Activated CD8-positive, alpha-beta T cell treated with anti-CD3 and anti-CD28 coated beads for 36 hours (primary cell): Measurements from ENCODE around the gene IMPG2. TPM values are rescaled to one million over a fixed set of nuclear protein-coding genes. Genes with fewer than 3 reads are reported as not detected.

Experiments used
- ATAC-seq: fragments of 200-7000 bp; cut with Tn5 transposase; one replicate; pipeline ENCODE4 v1.10.0; 2021; ENCODE audit warnings: mild to moderate bottlenecking, moderate library complexity
- CTCF ChIA-PET: fragments of 350-600 bp; sonication (Branson Sonifier 250); formaldehyde crosslinking; loops from one replicate; lab custom pipeline; 2021; ENCODE audit warnings: antibody characterized with exemption; lab: Charles Lee
- POLR2A ChIA-PET: fragments of 350-600 bp; sonication (Branson Sonifier 250); formaldehyde crosslinking; loops from one replicate; lab custom pipeline; 2021; ENCODE audit warnings: antibody characterized with exemption; lab: Charles Lee
- DNase-seq: peaks from one replicate; pipeline ENCODE4 v3.0.0-alpha.2; 2020
- H3K27ac Mint-ChIP-seq: one replicate; pipeline ENCODE4 v1.8.0; 2021; ENCODE audit warnings: mild to moderate bottlenecking, mixed read lengths
- H3K27me3 Mint-ChIP-seq: one replicate; pipeline ENCODE4 v1.8.0; 2021; ENCODE audit warnings: mixed read lengths
- H3K36me3 Mint-ChIP-seq: one replicate; pipeline ENCODE4 v1.8.0; 2021; ENCODE audit warnings: low read depth, mixed read lengths
- H3K4me1 Mint-ChIP-seq: one replicate; pipeline ENCODE4 v1.8.0; 2021; ENCODE audit warnings: low read depth, mixed read lengths
- H3K4me3 Mint-ChIP-seq: one replicate; pipeline ENCODE4 v1.8.0; 2021; ENCODE audit warnings: mild to moderate bottlenecking, moderate library complexity, mixed read lengths
- H3K9me3 Mint-ChIP-seq: one replicate; pipeline ENCODE4 v1.8.0; 2021; ENCODE audit warnings: mixed read lengths
- CTCF ChIP-seq: fragments of 200-600 bp; IDR thresholded peaks from one replicate; pipeline ENCODE4 v1.8.0; 2022; ENCODE audit warnings: antibody characterized with exemption, mild to moderate bottlenecking
- intact Hi-C: fragments of 100-400 bp; cut with micrococcal nuclease; formaldehyde crosslinking; loops from one replicate; pipeline ENCODE4 v1.10.0; 2022
- total RNA-seq, 2 experiments: library from RNA; stranded (reverse); gene quantifications; one replicate each; pipeline ENCODE4 v1.2.3, GENCODE V29; 2021

IMPG2 gene
- total RNA-seq, 2 experiments from 2014 or later = 0.13 to 0.14 TPM

GRCh38 chr3:101249522-101249921, 70.9 kb downstream of the IMPG2 start:
- POLR2A ChIA-PET = no interaction called here
- H3K27me3 Mint-ChIP-seq = no peaks in the 10 kb centered on the region

GRCh38 chr3:101248736-101249135, 71.6 kb downstream of the IMPG2 start:
- Mint-ChIP-seq H3K36me3 (peaks cover 7% of the 10 kb centered on the region), H3K4me3 (no peak overlapping the region), H3K27me3 (no peaks in the 10 kb centered on the region), H3K9me3 (no peaks in the 10 kb centered on the region), H3K4me1 (no peaks in the 10 kb centered on the region), H3K27ac (no peak overlapping the region)
- CTCF ChIA-PET = no interaction called here
- POLR2A ChIA-PET = no interaction called here
- intact Hi-C loops = no loop called here
- TF ChIP-seq CTCF = no peak
- ATAC-seq (no peak), DNase-seq (no peak)

More at GRCh38 chr3:101249522-101249921, 70.9 kb downstream of the IMPG2 start:
- intact Hi-C loops = no loop called here
- TF ChIP-seq CTCF = no peak
- CTCF ChIA-PET = no interaction called here
- no peak for ATAC-seq
- peaks cover 7% of the 10 kb centered on the region for H3K36me3 Mint-ChIP-seq
- H3K4me1 Mint-ChIP-seq = no peaks in the 10 kb centered on the region
- H3K9me3 Mint-ChIP-seq = no peaks in the 10 kb centered on the region
- H3K27ac Mint-ChIP-seq = no peak overlapping the region
- H3K4me3 Mint-ChIP-seq = no peak overlapping the region
- DNase-seq = no peak

GRCh38 chr3:101244212-101244575, 76.2 kb downstream of the IMPG2 start:
- no peak overlapping the region for H3K27ac Mint-ChIP-seq
- DNase-seq (no peak), ATAC-seq (no peak)
- no peaks in the 10 kb centered on the region for H3K27me3 Mint-ChIP-seq
- intact Hi-C loops = no loop called here
- H3K4me3 Mint-ChIP-seq = no peak overlapping the region
- H3K36me3 Mint-ChIP-seq = peaks cover 7% of the 10 kb centered on the region
- no peaks in the 10 kb centered on the region for H3K4me1 Mint-ChIP-seq
- no peak for TF ChIP-seq CTCF
- no peaks in the 10 kb centered on the region for H3K9me3 Mint-ChIP-seq
- CTCF ChIA-PET = no interaction called here
- POLR2A ChIA-PET = no interaction called here

GRCh38 chr3:101243285-101244211, 76.8 kb downstream of the IMPG2 start:
- POLR2A ChIA-PET = no interaction called here
- CTCF ChIA-PET = no interaction called here
- Mint-ChIP-seq H3K4me1 (no peaks in the 10 kb centered on the region), H3K27me3 (no peaks in the 10 kb centered on the region), H3K9me3 (no peaks in the 10 kb centered on the region), H3K36me3 (peaks cover 7% of the 10 kb centered on the region), H3K27ac (no peak overlapping the region), H3K4me3 (no peak overlapping the region)
- TF ChIP-seq CTCF = no peak
- ATAC-seq (no peak), DNase-seq (peak; percentile 20)
- intact Hi-C loops = no loop called here

- ATAC-seq (no peak), DNase-seq (no peak)
- Mint-ChIP-seq H3K4me1 (no peaks in the 10 kb centered on the region), H3K36me3 (peaks cover 3% of the 10 kb centered on the region), H3K27me3 (no peaks in the 10 kb centered on the region), H3K9me3 (no peaks in the 10 kb centered on the region), H3K4me3 (no peak overlapping the region), H3K27ac (no peak overlapping the region)
- intact Hi-C loops = no loop called here
- TF ChIP-seq CTCF = no peak
- CTCF ChIA-PET = no interaction called here
- POLR2A ChIA-PET = interaction anchor here (0.6 kb wide), 1 partner anchor 315 kb away, joined by 4 read pairs; no protein-coding TSS in a partner anchor
Measured at GRCh38 chr3:101240719-101241399, 79.5 kb downstream of the IMPG2 start.
